RPMI7951 (cell line): ENCODE results near the gene TTLL9. TPM values are rescaled to one million over a fixed set of nuclear protein-coding genes. Genes with fewer than 3 reads are reported as not detected.
"Not testable (repeated sequence)": the region's sequence is repeated elsewhere in the genome, so short reads cannot be mapped to it uniquely, and the experiment has no call there.

Source experiments
- DNase-seq: peaks from one replicate; pipeline ENCODE4 v3.0.0-alpha.2; 2012; ENCODE audit warnings: low read depth
- total RNA-seq: library from RNA; depleted of rRNA; stranded (reverse); fragments of >200 nt; shearing (Covaris generic); gene quantifications from 2 replicates; pipeline ENCODE4 v1.2.3, GENCODE V29; 2014

Gene TTLL9
- total RNA-seq, 1 experiment from 2014 or later: not detected

GRCh38 chr20:31917962-31918412 is 47.6 kb downstream of the TTLL9 start:
- not testable (repeated sequence) for DNase-seq

- no peak for DNase-seq
These were observed 48.2 kb downstream of the TTLL9 start for GRCh38 chr20:31918466-31919105.

- DNase-seq: no peak
These were observed 49.1 kb downstream of the TTLL9 start for GRCh38 chr20:31919410-31920155.

- no peak for DNase-seq
These were observed 49.9 kb downstream of the TTLL9 start for GRCh38 chr20:31920275-31920855.

GRCh38 chr20:31921480-31921879 is 51.0 kb downstream of the TTLL9 start:
- DNase-seq: not testable (repeated sequence)

- DNase-seq: no peak
These were observed 51.7 kb downstream of the TTLL9 start for GRCh38 chr20:31922181-31922580.

- DNase-seq: no peak
These were observed 52.2 kb downstream of the TTLL9 start for GRCh38 chr20:31922588-31922987.

GRCh38 chr20:31923388-31924331 is 53.2 kb downstream of the TTLL9 start:
- DNase-seq: no peak

GRCh38 chr20:31924561-31924960 is 54.1 kb downstream of the TTLL9 start:
- no peak for DNase-seq

- DNase-seq: no peak
These were observed 55.2 kb downstream of the TTLL9 start for GRCh38 chr20:31925631-31926030.

GRCh38 chr20:31926493-31926892 is 56.1 kb downstream of the TTLL9 start:
- no peak for DNase-seq

GRCh38 chr20:31927627-31928159 is 57.3 kb downstream of the TTLL9 start:
- no peak for DNase-seq

GRCh38 chr20:31929631-31930030 is 59.2 kb downstream of the TTLL9 start:
- peak; percentile 27 for DNase-seq

- DNase-seq: no peak
These were observed 60.3 kb downstream of the TTLL9 start for GRCh38 chr20:31930779-31931178.

GRCh38 chr20:31933698-31934097 is 63.3 kb downstream of the TTLL9 start:
- no peak for DNase-seq

- DNase-seq: no peak
These were observed 64.1 kb downstream of the TTLL9 start for GRCh38 chr20:31934491-31934890.

- DNase-seq: no peak
These were observed 64.7 kb downstream of the TTLL9 start for GRCh38 chr20:31934968-31935764.

GRCh38 chr20:31936420-31936819 is 66.0 kb downstream of the TTLL9 start:
- no peak for DNase-seq

GRCh38 chr20:31937820-31938219 is 67.4 kb downstream of the TTLL9 start:
- no peak for DNase-seq

- DNase-seq: no peak
These were observed 69.2 kb downstream of the TTLL9 start for GRCh38 chr20:31939661-31940060.

GRCh38 chr20:31943052-31943471 is 72.6 kb downstream of the TTLL9 start:
- no peak for DNase-seq
